NCI-H1436 (cell line): ENCODE data around the gene ERV3-1.
"Not testable (repeated sequence)": the region's sequence is repeated elsewhere in the genome, so short reads cannot be mapped to it uniquely, and the experiment has no call there.

ENCODE experiments used
- DNase-seq: peaks from one replicate; lab custom pipeline; 2025; lab: John Stamatoyannopoulos, UW

The ERV3-1 gene

GRCh38 chr7:64944667-64945502, 61.6 kb downstream of the ERV3-1 start:
- DNase-seq: not testable (repeated sequence)
